GM19035 (cell line): ENCODE results near the gene HSP90AB1.
A peak's percentile ranks its signal among the peaks of the same experiment; 100 is the strongest.

ENCODE experiments used
- ATAC-seq: cut with Tn5 transposase; IDR thresholded peaks from one replicate; pipeline ENCODE4 v1.9.1; 2021; ENCODE audit not compliant: unreplicated experiment

HSP90AB1 gene

DNA sequence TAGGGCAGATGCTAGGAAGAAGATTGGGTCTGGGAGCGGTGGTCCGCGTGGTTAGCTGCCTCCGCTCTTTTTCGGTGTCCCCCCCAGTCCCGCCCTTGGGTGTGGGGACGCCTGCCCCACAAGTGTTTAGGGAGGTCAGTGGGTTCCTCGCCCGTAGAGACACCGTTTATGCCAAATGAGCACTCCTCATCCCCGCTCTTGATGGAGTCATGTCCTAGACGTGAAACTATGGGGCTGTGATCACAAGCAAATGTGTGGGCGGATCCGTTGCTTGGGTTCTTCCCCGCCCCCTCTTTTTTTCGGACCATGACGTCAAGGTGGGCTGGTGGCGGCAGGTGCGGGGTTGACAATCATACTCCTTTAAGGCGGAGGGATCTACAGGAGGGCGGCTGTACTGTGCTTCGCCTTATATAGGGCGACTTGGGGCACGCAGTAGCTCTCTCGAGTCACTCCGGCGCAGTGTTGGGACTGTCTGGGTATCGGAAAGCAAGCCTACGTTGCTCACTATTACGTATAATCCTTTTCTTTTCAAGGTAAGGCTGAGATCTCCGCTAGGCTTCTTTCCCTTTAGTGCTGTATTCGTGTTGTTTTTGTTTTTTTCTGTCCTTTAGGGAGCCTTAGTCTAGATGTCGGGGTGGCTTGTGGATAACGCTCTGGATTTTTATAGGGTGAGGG lies at the start of gene HSP90AB1:
Gene HSP90AB1 (plus strand): TSS at position 439 of the 675 bp plus-strand sequence. CDS start 1,529 bp downstream, outside the sequence.
- peak; percentile 71 for ATAC-seq

- ATAC-seq = no peak
Measured at GRCh38 chr6:44198684-44199083, 48.2 kb upstream of the HSP90AB1 start.

GRCh38 chr6:44199883-44200282 lies 47.0 kb upstream of the HSP90AB1 start:
- ATAC-seq = no peak

DNA sequence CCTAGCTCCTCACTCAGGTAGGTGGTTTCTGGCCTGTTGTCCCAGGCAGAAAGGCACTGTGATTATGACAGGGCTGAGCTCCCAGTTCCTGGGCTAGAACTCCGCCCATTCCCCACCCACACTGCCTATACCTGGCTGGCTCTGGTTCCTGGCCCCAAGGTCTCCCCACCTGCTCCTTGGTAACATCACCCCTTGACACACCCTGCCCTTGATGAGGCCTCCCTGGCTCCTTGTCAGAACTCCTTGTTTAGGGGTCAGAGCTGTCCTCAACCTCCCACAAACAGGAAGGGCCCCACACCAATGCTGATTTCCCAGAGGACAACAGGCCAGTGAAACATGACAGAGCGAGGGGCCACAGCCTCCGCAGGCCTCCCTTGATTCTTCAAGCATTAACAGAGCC lies 45.7 kb upstream of the HSP90AB1 start:
- no peak for ATAC-seq

DNA sequence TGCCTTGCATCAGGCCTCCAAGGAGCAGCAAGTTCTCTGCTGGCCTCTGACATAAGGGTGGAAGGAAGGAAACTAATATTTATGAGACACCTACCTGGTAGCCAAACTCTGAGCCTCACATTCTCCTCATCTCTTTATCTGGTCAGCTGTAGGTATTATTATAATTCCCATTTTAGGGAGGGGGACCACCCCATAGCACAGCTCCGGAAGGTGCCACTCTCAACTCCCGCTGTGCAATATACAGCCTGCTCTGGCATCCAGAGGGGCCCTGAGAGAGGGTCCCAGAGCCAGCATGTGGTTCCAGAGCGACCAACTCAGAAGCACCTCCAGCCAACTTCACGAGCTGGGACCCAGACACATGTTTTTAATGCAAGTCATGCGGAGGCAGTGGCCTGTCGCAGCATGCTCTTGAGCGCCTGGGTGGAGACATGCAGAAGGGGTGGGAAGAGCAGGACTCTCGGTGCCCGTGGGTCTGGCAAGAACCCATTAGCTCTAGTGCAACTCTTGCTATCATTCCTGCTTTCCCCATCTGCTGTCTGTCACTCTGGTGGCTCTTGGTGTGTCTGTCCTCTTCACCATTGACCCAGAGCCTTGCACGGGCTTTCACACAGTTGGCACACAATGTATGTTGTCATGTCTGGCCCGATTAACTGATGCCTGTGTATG lies 45.1 kb upstream of the HSP90AB1 start:
- ATAC-seq = no peak

GRCh38 chr6:44202332-44202971 lies 44.4 kb upstream of the HSP90AB1 start:
- ATAC-seq = no peak

- no peak for ATAC-seq
Measured at GRCh38 chr6:44202972-44203750, 43.7 kb upstream of the HSP90AB1 start.

DNA sequence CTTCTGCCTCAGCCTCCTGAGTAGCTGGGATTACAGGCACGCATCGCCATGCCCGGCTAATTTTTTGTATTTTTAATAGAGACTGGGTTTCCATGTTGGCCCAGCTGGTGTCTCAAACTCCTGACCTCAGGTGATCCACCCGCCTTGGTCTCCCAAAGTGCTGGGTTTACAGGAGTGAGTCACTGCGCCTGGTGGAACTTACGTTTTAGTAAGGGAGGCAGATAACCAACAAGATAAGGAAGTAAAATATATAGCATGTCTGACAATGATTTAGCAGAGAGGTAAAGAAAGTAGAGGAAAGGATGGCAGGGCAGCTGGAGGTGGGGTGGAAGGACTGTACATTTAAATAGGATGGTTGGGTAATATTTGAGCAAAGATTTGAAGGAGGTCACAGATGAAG lies 42.9 kb upstream of the HSP90AB1 start:
- no peak for ATAC-seq

GRCh38 chr6:44207966-44208365 lies 38.9 kb upstream of the HSP90AB1 start:
- ATAC-seq = no peak

- ATAC-seq = no peak
Measured at GRCh38 chr6:44211284-44211683, 35.6 kb upstream of the HSP90AB1 start.

- no peak for ATAC-seq
Measured at GRCh38 chr6:44214307-44214706, 32.6 kb upstream of the HSP90AB1 start.

DNA sequence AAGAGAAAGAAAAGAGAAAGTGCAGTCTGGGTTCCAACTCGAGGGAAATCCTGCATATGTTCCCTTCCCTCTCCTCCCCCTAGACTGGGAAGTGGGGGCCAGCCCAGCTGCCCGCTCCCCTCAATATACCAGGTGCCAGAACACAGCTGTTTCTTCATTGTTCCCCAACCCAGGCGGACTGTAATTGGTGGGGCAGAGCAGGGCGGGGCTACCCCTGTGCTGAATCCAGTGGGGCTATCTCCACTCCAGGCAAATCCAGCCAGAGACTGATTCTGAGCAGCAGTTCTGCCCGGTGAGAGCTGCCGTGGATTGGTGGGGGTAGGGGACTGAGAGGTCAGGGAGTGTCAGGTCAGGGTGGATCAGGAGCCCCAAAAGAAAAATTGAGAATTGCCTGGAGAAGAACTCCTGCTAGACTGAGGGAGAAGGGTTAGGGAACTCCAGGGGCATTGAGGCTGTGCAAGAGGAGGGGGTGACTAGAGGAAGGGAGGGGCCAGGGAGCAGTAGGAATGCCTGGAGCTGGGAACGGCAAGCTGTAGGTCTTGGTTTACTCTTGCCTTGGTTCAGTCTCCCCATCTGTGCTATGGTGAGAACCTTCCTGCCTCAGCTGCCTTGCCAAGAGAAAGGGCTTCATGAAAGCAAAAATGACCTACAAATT lies 30.1 kb upstream of the HSP90AB1 start, which contains the start of gene MYMX:
Gene MYMX (plus strand): TSS at position 250 of the 655 bp plus-strand sequence. CDS start 546 bp downstream, outside the sequence.
- no peak for ATAC-seq

- ATAC-seq = no peak
Measured at GRCh38 chr6:44217332-44218143, 29.4 kb upstream of the HSP90AB1 start.

- ATAC-seq = peak; percentile 57
Measured at GRCh38 chr6:44219053-44219814, 27.7 kb upstream of the HSP90AB1 start.

- no peak for ATAC-seq
Measured at GRCh38 chr6:44219815-44220784, 26.8 kb upstream of the HSP90AB1 start.

- ATAC-seq = no peak
Measured at GRCh38 chr6:44220913-44221290, 26.0 kb upstream of the HSP90AB1 start.

- ATAC-seq = peak; percentile 43
Measured at GRCh38 chr6:44221291-44221960, 25.5 kb upstream of the HSP90AB1 start.

DNA sequence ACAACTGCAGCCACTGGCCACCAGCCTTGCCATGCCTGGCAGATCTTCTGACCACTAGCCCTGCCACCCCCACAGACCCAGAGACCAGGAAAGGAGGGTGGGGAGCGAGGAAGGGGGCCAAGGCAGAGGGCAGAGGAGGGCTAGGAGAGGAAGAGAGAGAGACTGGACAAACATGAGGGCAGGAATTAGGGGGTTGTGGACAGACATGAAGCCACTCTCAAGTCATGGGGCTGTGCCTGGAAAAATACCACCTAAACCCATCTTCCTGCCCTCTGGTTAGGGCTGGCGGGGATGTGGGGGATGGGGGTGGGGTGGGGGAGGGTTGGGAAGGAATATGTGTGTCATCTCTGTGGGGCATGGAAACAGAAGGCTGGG lies 25.0 kb upstream of the HSP90AB1 start:
- no peak for ATAC-seq
